WI38 (cell line): ENCODE measurements around the gene PTX4.

Source experiments
- H3K4me3 ChIP-seq: 2 replicates; pipeline ENCODE4 v1.5.1; 2011; ENCODE audit warnings: low read depth, mild to moderate bottlenecking, control low read depth, low read length
- CTCF ChIP-seq: IDR thresholded peaks from 2 replicates; pipeline ENCODE4 v1.5.1; 2012; ENCODE audit warnings: low read depth, mild to moderate bottlenecking, control low read depth, low read length

The PTX4 gene

GRCh38 chr16:1533443-1533951, 44.8 kb upstream of the PTX4 start, which contains the start of gene TMEM204:
Gene TMEM204, plus strand, starts transcription at chr16:1533666. Its CDS starts 610 bp downstream, at chr16:1534276.
- peak within 1 kb of the TSS; percentile 57 for H3K4me3 ChIP-seq
- TF ChIP-seq CTCF: no peak

- no peak for TF ChIP-seq CTCF
- no peak overlapping the region for H3K4me3 ChIP-seq
These were observed 44.0 kb upstream of the PTX4 start for GRCh38 chr16:1532771-1533170.

GRCh38 chr16:1532081-1532760, 43.5 kb upstream of the PTX4 start:
- no peak for TF ChIP-seq CTCF
- no peak overlapping the region for H3K4me3 ChIP-seq

GRCh38 chr16:1531638-1531910, 42.8 kb upstream of the PTX4 start:
- no peak overlapping the region for H3K4me3 ChIP-seq
- no peak for TF ChIP-seq CTCF

GRCh38 chr16:1530883-1531637, 42.3 kb upstream of the PTX4 start:
- no peak for TF ChIP-seq CTCF
- no peak overlapping the region for H3K4me3 ChIP-seq

GRCh38 chr16:1530349-1530882, 41.7 kb upstream of the PTX4 start:
- no peak for TF ChIP-seq CTCF
- H3K4me3 ChIP-seq: no peak overlapping the region
